OCI-LY1 (cell line): ENCODE data around the gene NSUN2.

Experiments
- CTCF ChIP-seq: fragments of 200-600 bp; sonication (generic), shearing (Covaris generic); IDR thresholded peaks from 2 replicates; pipeline ENCODE4 v1.5.1; 2017; ENCODE audit warnings: mild to moderate bottlenecking, antibody characterized with exemption, low read length, moderate library complexity, mixed read lengths
- EZH2 ChIP-seq: fragments of 200-600 bp; sonication (generic), shearing (Covaris generic); IDR thresholded peaks from 2 replicates; pipeline ENCODE4 v1.8.0; 2017; ENCODE audit warnings: borderline replicate concordance, mixed run types, mild to moderate bottlenecking, antibody characterized with exemption, low read length, moderate library complexity, mixed read lengths

GRCh38 chr5:6579535-6579934, 53.3 kb downstream of the NSUN2 start:
- TF ChIP-seq CTCF, result no peak
- TF ChIP-seq EZH2, result no peak
